ENCODE results near the gene MAD1L1. TPM values are rescaled to one million over a fixed set of nuclear protein-coding genes. Genes with fewer than 3 reads are reported as not detected.
A peak's percentile ranks its signal among the peaks of the same experiment; 100 is the strongest.

MAD1L1 gene
- total RNA-seq, 2 donors from 2014 or later, result 46.7 to 66.0 TPM

DNA sequence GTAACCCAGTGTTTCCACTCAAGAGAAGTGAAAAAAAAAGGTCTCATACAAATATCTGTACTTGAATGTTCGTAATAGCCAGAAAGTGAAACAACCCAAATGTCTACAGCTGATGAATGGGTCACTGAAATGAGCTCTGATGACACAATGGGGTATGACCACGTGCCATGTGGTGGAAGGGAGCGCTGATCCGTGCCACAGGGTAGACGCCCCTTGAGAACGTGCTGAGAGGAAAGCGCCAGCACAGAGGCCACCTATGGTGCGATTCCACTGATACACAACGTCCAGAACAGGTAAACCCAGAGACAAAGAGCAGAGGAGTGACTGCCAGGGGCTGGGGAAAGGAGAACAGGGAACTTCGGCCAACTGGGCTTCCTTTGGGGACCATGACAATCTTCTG, 50.3 kb downstream of the MAD1L1 start:
- H3K27ac Mint-ChIP-seq, result no peak overlapping the region
- peaks cover 6% of the 10 kb centered on the region for H3K4me1 Mint-ChIP-seq
- no peaks in the 10 kb centered on the region for H3K27me3 Mint-ChIP-seq
- no peak for ATAC-seq (replicated peaks)
- no peaks in the 10 kb centered on the region for H3K9me3 Mint-ChIP-seq
- H3K4me3 Mint-ChIP-seq, result no peak overlapping the region
- H3K36me3 Mint-ChIP-seq (ENCODE audit: low read depth), result peaks cover 31% of the 10 kb centered on the region

DNA sequence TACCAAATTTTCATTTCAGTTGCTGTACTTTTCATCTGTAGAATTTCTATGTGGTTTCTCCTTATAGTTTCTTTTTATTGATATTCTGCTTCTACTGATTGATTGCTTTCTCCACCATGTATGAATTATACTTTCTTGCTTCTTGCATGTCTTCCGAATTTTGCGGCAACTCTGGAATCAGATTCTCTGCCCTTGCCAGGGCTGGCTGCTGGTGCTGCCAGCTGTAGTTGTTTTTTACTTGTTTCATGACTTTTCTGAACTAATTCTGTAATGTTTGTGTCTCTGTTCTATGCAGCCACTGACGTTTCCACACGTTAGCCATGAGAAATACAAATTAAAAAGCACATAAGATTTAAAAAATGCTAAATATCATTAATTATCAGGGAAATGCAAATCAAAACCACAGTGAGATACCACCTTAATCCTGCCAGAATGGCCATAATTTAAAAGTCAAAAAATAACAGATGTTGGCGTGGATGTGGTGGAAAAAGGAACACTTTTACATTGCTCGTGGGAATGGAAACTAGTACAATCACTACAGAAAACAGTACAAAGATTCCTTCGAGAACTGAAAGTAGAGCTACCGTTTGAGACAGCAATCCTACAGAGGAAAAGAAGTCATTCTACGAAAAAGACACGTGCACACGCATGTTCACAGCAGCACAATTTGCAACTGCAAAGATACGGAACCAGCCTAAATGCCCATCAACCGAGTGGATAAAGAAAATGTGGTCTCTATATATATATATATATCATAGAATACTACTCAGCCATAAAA, 51.5 kb downstream of the MAD1L1 start:
- Mint-ChIP-seq H3K4me1 (peaks cover 6% of the 10 kb centered on the region), H3K27ac (peak overlapping the region; percentile 12), H3K9me3 (no peaks in the 10 kb centered on the region), H3K36me3 (ENCODE audit: low read depth) (peaks cover 37% of the 10 kb centered on the region), H3K4me3 (no peak overlapping the region), H3K27me3 (no peaks in the 10 kb centered on the region)
- ATAC-seq (replicated peaks), result peak; percentile 38

DNA sequence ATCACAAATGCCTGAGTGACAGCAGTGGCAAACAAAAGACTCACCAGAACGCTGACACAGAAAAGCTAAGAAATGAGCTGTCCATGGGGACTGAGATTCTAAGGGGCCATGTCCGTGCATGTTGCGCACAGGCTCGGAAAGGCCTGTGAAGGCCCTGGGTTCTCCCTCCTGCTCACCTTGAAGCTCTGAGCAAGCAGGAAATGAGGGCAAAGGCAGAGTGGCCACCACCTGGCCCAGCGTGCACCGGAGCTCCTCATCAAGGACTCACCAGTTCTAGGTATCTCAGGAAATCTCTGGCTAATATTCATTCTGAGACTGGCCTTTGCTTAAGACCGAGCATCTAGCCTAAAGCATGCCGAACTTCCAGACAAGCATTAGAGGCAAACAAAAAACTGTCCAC, 52.7 kb downstream of the MAD1L1 start:
- Mint-ChIP-seq H3K27me3 (no peaks in the 10 kb centered on the region), H3K27ac (no peak overlapping the region)

DNA sequence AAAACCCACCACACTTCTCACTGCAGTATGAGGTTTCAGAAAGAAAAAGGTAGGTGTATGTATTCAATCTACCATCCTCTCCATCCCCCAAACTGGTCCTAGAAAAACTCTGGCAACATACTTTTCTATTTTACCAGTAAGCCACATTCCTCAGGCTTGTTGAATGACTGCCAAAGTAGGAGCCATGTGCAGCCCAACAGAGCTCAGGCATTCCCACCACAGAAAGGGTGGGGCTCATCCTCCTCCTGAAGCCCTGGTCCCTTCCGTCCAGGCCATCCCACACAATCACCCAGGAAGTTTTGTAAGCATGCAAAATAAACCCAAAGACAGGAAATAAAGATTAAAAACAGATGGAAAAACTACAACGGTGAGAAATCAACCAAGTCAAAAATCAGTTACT, 57.2 kb downstream of the MAD1L1 start:
- Mint-ChIP-seq H3K4me3 (no peak overlapping the region), H3K9me3 (no peaks in the 10 kb centered on the region), H3K36me3 (ENCODE audit: low read depth) (peaks cover 24% of the 10 kb centered on the region), H3K27ac (no peak overlapping the region), H3K4me1 (peaks cover 8% of the 10 kb centered on the region), H3K27me3 (no peaks in the 10 kb centered on the region)
- no peak for ATAC-seq (replicated peaks)

More for the DNA sequence above, 52.7 kb downstream of the MAD1L1 start:
- Mint-ChIP-seq H3K9me3 (no peaks in the 10 kb centered on the region), H3K4me3 (no peak overlapping the region), H3K36me3 (ENCODE audit: low read depth) (peaks cover 30% of the 10 kb centered on the region), H3K4me1 (peaks cover 6% of the 10 kb centered on the region)
- no peak for ATAC-seq (replicated peaks)

DNA sequence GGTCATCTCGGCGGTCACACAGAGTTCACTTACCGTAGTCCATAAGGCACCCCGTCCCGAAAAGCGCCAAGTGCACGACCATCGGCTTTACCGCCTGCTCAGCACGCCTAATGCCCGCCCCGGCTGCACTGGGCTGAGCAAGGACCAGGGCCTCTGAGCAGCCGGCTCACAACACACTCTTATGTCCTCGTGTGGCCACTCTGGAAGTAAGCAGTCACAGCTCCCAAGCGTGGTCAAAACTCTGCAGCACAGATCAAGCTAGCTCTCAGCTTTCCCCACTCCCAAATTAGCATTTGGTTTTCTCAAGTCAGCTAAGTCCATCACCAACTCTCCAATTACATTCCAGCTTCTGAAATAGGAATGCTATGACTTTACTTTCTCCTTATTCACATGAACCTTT, 57.7 kb downstream of the MAD1L1 start:
- no peak overlapping the region for H3K4me3 Mint-ChIP-seq
- H3K36me3 Mint-ChIP-seq (ENCODE audit: low read depth), result peaks cover 24% of the 10 kb centered on the region
- peaks cover 8% of the 10 kb centered on the region for H3K4me1 Mint-ChIP-seq
- H3K9me3 Mint-ChIP-seq, result no peaks in the 10 kb centered on the region
- no peak overlapping the region for H3K27ac Mint-ChIP-seq
- no peaks in the 10 kb centered on the region for H3K27me3 Mint-ChIP-seq
- ATAC-seq (replicated peaks), result no peak

DNA sequence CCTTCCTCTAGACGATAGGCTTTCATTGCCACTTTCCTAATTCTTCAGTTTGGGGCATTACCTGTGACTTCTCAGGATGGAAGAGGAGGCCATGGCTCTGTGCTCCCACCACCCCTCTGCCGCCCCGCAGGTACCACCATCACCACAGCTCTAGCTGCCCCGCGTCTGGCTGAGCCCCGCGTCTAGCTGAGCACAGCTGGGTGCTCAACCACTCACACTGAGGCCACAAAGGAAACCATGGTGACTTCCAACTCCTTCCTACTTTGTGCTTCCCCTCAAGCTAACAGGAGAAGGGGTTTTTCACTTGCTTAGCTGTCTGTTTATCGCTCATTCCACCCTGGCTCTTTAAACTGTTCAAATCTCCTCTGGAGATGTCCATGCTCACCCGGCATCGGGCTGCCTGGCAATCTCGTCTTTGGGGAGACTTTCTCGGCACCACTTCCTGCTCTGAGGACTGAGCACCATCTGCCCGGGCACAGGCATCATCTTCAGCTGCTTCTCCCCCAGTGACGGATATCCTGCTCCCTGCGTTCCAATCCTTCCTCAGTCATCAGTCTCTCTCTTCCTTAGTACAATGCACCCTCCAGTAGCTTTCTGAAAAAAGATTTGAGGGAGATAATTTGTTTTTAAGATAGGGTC, 59.4 kb downstream of the MAD1L1 start:
- no peak for ATAC-seq (replicated peaks)
- Mint-ChIP-seq H3K27me3 (no peaks in the 10 kb centered on the region), H3K27ac (peak overlapping the region; percentile 39), H3K4me1 (peaks cover 8% of the 10 kb centered on the region), H3K9me3 (no peaks in the 10 kb centered on the region), H3K36me3 (ENCODE audit: low read depth) (peaks cover 24% of the 10 kb centered on the region), H3K4me3 (no peak overlapping the region)

DNA sequence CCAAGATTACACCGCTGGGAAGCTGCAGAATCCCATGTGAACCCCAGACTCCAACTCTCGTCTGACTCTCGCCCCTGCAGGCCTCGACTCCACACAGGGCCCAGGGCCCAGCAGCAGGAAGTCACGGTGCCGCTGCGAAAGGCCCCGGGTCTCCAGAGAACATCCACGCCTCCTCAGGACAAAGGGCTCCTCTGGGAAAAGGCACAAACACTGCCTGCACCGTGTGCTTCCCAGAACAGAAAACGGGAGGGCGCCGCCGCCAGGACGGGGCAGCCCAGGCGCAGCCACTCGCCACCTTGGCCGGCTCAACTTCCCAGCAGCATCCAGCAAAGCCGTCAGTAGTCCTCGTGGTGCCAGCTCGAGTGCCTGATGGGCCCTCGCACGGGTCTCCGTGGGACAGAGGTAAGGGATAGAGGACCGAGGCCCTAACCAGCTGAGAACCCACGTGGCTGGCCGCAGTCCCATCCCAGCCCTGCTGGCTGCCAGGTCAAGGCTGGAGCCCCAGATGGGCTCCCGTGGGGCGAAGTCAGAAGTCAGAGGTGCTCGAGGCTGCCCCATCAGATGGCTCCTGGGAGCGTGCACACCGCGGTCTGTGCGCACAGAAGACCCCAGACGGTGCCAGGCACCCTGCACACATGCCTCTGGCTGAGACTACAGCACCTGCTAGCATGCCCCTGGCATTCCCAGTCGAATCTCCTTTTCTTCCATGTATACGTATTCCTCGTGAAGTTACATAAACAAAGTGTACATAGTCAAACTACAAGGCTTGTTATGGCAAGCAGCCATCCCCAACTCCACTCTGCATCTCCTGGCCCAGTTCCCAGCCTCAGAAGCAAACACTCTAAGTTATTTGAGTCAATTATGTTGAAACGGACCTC, 60.2 kb downstream of the MAD1L1 start:
- Mint-ChIP-seq H3K36me3 (ENCODE audit: low read depth) (peaks cover 17% of the 10 kb centered on the region), H3K4me3 (no peak overlapping the region), H3K4me1 (peaks cover 8% of the 10 kb centered on the region), H3K27me3 (no peaks in the 10 kb centered on the region), H3K27ac (peak overlapping the region; percentile 39), H3K9me3 (no peaks in the 10 kb centered on the region)
- no peak for ATAC-seq (replicated peaks)

DNA sequence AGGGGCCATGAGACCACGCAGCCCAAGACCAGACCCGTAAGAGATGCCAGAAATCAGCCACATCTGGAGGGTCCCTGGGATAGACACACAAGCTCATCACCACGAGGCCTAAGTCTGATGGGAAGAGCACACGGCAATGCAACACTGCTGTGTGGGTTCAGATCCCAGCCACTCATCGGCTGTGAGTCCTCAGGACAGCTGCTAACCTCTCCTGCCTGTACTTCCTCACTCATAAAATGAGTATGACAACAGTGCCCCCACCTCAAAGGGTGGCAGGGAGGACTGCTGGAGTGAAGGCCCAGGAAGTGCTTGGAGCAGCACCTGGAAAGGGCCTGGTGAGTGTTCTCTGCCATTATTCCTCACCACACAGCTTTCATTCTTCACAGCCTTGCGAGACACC, 60.9 kb downstream of the MAD1L1 start:
- ATAC-seq (replicated peaks), result no peak
- Mint-ChIP-seq H3K27me3 (no peaks in the 10 kb centered on the region), H3K9me3 (no peaks in the 10 kb centered on the region), H3K27ac (no peak overlapping the region), H3K4me1 (peaks cover 8% of the 10 kb centered on the region), H3K36me3 (ENCODE audit: low read depth) (peaks cover 14% of the 10 kb centered on the region), H3K4me3 (no peak overlapping the region)

DNA sequence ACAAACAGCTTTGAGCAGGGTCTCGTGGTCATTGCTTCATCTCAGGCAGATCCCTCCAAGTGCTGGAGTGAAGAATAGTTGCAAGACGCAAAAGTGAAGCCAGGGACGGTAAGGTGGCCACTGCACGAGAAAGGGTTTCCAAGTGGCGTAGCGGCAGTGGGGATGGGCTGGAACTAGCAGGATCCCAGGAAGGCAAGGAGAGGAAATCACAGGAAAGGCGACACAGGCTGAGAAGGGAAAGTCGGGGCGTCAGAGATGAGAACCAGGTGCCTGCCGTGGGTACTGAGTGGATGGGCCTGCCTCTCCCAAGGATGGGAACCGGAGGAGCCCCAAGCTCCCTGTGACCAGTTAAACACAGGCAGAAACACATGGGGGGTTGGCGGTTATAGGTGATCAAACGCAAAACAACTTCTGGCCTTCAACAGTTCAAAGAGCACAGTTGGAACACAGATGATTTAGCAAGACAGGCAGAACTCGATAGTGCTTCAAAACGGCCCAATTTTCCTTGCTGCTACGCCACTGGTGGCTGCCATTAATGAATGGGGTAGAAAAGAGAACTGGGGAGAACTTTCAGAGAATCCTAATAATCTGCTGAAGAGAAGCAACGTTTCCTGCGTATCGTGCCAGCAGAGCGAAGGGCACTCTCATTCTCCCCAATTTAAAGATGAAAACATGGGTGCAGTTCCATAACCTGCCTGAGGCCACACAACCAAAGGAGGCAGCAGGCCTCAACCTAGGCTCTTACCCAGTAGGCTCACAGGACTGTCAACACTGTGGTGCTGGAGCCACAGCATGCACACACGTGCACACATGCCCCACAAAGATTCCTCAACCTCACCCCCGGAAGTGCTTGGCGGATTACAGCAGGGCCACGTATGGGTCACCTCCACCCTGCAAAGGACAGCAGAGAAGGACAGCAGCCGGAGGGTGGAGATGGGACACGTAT, 61.9 kb downstream of the MAD1L1 start:
- Mint-ChIP-seq H3K4me1 (peaks cover 8% of the 10 kb centered on the region), H3K27me3 (no peaks in the 10 kb centered on the region), H3K9me3 (no peaks in the 10 kb centered on the region), H3K36me3 (ENCODE audit: low read depth) (peaks cover 15% of the 10 kb centered on the region), H3K27ac (peak overlapping the region; percentile 30), H3K4me3 (no peak overlapping the region)
- no peak for ATAC-seq (replicated peaks)

DNA sequence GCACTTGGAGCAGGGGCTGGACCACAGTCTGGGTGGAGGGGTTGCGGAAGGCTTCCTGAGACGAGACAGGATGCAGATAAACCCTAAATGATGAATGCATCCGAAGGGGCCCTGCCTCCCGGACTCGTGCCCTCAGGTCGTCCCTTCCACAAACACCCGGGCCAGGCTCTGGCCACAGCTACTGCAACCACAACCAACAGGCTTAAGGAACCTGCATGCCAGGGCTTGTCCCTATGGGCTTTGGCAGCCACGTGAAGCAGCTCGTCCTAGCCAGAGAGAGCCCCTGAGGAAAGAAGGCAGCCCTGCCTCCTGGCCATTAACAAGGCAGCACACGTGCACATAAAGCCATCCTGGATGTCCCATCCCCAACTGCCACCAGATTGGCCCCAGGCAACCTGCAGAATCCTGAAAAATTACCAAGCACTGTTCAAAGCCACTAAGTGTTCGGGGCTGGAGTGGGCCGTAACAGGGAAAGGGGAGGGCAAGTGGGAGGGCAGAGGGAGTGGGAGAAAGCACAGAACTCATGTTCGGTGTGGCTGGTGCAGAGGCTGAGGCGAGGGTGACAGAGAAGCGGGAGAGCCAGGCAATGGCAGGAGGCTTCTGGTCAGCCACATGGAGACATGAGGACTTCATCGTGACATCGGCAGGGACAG, 62.7 kb downstream of the MAD1L1 start:
- no peak for ATAC-seq (replicated peaks)
- Mint-ChIP-seq H3K27me3 (no peaks in the 10 kb centered on the region), H3K9me3 (no peaks in the 10 kb centered on the region), H3K36me3 (ENCODE audit: low read depth) (peaks cover 14% of the 10 kb centered on the region), H3K4me1 (peaks cover 8% of the 10 kb centered on the region), H3K4me3 (no peak overlapping the region), H3K27ac (peak overlapping the region; percentile 30)

DNA sequence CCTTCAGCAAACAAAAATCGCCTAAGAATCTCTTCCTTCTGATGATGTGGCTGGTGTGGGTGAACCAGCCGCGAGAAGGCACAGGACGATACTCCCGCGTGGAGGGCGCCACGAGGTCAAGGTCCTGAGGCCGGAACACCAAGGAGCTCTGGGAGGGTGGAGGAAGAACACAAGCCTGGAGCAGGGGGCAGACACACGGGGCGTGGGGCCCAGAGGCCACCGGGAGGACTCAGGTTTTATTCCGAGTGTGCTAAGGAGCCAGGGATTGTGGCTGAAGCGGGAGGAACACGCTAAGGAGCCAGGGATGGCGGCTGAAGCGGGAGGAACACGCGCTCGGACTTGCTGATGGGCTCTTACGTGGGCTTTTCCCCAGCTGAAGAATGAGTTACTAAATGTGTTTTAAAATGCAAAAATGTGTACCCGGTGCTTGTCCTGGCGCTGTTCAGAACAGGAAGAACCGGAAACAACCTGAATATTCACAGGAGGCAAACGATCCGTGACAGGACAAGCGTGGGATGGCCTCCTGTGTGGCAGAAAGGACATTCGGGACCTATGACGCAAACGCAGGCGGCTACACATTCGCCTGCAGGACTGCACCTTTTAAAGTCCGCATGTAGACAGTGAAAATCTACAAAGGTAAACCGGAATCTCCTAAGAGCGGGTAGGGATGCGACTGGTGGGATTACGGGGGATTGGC, 64.0 kb downstream of the MAD1L1 start:
- no peak overlapping the region for H3K4me3 Mint-ChIP-seq
- H3K36me3 Mint-ChIP-seq (ENCODE audit: low read depth), result peaks cover 5% of the 10 kb centered on the region
- no peaks in the 10 kb centered on the region for H3K9me3 Mint-ChIP-seq
- H3K27ac Mint-ChIP-seq, result no peak overlapping the region
- peaks cover 7% of the 10 kb centered on the region for H3K4me1 Mint-ChIP-seq
- no peak for ATAC-seq (replicated peaks)
- no peaks in the 10 kb centered on the region for H3K27me3 Mint-ChIP-seq

DNA sequence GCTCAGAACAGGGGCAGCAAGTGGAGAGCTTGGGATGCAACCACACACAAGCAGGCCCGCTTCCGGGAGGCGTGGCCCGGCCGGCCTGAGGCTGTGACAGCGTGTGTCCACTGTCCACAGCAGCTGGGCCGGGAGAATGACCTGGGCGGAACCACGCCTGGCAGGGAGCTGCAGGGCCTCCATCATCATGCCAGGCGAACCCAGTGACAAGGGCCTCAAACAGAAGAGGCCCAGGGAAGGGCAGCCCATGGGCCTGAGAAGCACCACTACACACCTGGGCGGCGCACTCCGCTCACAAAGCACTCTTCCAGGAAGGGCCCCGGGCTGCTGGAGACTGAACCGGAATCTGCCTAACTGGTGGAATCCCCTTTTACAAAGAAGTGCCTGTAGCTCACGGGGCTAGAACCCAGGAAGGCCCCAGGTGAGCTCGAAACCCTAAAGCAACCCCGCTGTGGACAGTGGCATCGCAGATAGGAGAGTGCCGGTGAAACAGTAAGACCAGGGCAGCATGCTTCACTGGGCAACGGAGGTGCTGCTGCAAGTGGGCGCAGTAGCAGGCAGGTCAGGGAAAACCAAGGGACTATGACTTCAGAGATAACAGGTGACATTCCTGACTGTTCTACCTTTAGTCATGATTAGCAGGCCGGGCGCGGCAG, 66.0 kb downstream of the MAD1L1 start:
- Mint-ChIP-seq H3K4me3 (no peak overlapping the region), H3K27me3 (no peaks in the 10 kb centered on the region), H3K27ac (no peak overlapping the region), H3K36me3 (ENCODE audit: low read depth) (peaks cover 5% of the 10 kb centered on the region), H3K9me3 (no peaks in the 10 kb centered on the region), H3K4me1 (no peaks in the 10 kb centered on the region)
- no peak for ATAC-seq (replicated peaks)

Data from activated T-helper 17 cell treated with anti-CD3 and anti-CD28 coated beads, Interleukin-2, amount 50 U/mL, for 72 hours (primary cell).